Activated CD8-positive, alpha-beta memory T cell treated with anti-CD3 and anti-CD28 coated beads for 48 hours (primary cell): Measurements from ENCODE around the gene PTTG1IP.

Source experiments
- DNase-seq, 3 experiments: peaks; one replicate each; pipeline ENCODE4 v3.0.0-alpha.2; 2020; ENCODE audit warnings: low read depth in 2 of 3, low spot score in 2 of 3

PTTG1IP gene

DNA sequence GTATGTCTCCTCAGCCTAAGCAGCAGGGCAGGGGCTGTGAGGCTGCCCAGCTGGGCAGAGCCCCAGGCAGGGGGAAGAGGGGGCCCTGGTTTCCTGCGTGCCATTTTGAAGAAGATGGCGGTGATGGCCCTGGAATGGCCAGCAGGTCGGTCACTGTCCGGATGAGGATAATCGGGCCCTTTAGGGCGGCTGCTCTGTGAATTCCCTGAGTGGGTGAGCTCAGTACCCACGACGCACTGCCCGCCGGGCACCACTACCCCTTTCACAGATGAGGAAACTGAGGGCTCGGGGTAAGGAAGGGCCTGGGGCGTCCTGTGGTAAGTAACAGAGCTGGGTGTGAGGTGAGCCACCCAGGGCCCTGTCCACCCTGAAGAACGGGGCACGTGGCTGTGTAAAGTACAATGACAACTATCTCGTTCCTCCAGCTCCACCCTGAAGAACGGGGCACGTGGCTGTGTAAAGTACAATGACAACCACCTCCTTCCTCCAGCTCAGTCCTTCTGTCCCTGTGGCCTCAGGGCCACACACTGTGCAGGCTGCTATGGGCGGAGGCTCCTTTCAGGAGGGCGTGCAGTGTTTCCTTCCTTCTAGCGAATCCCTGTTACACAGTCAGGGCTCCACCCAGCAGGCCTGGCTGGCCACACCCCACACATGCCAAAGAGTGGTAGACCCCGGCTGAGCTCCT lies 24.0 kb upstream of the PTTG1IP start:
- DNase-seq = no peak

DNA sequence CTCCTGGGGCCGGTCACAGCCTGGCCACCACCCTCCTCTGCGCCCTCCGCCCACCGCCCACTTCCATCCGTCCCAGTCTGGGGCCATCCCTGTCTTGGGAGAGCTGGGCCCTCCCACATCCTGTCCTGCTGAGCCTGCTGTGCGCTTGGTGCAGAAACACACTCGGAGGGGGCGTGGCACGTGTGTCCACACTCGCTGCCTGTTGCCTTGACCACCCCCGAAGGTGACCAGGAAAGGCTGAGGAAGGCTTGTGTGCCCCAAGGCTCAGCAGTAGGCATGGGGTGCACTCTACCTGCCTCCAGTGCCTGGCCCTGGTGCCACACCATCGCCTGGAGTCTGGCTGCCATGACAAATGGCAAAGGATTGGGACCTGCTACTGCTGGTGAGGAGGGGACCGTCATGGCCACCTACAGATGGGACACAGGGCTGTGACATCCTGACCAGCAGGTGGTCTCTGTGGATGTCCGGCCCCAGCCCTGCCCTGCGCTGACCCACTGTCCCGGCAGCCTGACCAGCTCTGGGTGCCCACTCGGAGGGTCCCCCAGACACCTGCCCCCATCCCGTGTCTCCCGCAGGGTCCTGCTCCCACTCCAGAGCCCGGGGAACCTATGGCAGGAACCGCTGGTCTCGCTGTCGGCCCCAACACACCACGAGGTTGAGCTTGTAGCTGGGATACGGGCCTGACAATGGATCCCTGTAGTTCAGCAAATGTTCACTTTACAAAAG lies 23.2 kb upstream of the PTTG1IP start:
- no peak for DNase-seq

DNA sequence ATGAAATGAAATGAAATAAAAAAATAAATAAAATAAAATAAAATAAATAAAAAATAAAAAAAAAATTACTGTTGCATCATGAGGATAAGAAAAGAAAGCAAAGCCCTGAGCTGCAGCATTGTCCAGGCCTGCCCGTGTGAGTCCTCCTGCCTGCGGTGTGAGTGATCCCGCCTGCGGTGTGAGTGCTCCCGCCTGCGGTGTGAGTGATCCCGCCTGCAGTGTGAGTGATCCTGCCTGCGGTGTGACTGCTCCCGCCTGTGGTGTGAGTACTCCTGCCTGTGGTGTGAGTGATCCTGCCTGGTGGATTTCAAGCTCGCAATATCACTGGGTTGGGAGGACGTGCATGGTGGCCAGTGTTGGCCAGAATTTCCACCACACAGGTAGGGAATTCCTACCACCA lies 22.4 kb upstream of the PTTG1IP start:
- DNase-seq = no peak

DNA sequence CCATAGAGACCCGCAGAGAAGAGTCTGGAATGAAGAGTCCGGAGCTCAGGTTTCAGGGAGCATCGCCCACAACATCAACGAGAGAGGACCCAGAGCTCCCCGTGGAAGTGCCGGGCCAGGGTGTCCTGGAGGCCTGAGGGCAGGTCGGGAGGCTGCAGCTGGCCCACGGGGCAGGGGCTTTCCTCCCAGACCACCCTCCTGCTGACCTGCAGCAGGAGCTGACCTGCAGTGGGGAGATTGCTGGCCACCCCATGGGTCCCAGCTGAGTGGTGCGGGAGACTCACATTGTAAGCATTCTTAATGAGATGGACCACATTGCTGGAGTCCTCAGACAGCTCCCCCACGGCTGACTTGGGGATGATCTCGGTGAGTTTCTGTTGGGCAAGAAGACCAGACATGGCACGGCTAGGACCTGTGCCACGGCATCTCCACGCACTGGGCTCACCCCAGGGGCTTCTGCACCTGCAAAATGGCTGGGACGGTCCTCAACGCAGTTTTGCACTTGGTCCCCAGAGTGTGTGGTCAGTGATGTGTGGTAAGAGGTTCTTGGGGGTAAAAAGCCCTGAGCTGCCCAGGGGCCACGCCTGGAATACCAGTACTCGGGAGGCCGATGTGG lies 21.3 kb upstream of the PTTG1IP start:
- no peak for DNase-seq

DNA sequence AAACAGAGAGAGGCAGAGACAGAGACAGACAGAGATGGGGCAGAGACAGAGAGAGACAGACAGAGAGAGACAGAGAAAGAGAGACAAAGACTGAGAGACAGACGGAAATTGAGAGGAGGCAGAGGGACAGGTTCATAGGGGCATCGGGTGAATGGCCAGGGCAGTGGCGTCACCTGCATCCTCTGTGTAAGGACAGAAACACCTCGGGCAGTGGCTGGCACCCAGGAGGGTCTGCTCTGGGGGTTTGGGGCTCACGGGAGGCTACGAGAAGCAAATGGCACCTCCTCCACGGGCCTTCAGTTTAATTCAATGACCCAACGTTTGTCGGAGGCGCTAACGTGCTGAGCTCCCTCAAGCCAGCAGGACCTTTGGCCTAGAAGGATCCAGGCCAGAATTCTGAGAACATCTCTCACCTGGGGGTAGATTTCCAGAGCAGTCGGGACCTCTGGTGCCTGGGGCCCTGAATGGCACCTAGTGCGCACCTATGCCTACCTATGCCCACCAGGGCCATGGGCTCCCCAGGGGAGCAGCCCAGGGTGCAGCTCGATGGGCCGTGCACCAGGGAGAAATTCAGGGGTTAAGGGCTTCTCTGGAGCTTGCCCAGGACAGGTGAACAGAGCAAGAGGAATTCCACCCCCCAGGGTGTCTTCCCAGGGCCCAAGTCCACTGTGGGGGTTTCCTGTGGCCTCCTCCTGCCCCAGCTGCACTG lies 20.6 kb upstream of the PTTG1IP start:
- DNase-seq = no peak

DNA sequence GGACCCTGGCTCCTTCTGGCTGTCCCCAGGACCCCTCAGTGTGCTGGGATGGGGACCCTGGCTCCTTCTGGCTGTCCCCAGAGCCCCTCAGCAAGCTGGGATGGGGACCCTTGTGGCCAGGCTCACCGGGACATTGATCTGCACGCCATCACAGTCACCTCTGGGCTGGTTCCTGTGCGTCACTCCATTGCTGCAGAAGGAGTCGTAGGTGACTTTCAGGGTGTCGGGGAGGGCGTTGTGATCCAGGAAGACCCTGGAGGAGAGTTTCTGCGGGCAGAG lies 19.7 kb upstream of the PTTG1IP start:
- DNase-seq = no peak

DNA sequence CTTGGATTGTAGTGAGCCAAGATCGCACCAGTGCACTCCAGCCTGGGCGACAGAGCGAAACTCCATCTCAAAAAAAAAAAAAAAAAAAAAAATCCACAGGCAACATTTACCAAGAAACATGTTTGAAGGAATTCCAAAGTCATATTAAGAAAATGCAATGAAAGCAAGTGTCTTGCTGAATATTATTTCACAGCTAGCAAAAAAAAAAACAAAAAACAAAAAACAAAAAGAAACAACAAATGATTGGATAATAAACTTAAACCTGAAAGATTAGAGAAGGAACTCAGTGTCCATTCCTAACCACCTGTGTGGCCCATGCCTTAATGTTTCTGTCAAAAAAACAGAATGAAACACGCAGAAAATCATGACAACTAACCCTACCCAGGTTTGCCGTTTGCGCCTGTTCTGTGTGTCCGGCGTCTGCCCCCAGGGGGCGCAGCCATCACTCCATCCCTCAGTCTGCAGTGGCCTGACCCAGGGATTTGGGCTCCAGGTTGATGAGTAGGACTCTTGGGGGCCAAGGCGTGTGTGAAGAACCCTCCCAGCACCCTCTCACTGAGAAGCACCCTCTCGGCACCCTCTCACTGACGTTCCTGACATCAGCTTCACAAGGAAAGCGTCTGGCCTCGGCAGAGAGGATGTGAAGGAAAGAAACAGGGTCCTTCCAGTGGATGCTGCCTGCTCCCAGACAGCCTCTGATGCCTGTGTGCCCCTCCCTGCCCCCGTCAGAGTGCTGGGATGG lies 19.2 kb upstream of the PTTG1IP start:
- peak in 1 of 3 experiments; percentile 60 for DNase-seq

DNA sequence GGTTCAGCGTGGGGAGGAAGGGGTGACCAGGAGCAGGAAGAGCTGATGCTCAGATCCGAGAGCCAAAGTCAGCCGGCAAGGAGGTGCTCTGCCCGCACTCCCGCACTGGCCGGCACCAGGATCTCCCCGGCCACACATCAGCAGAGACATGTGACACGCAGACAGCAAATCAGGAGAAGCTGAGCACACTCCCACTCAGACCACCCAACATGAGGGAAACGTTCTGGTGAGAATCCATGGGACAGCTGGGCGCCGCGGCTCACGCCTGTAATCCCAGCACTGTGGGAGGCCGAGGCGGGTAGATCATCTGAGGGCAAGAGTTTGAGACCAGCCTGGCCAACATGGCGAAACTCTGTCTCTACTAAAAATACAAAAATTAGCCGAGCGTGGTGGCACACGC lies 18.6 kb upstream of the PTTG1IP start:
- no peak for DNase-seq

DNA sequence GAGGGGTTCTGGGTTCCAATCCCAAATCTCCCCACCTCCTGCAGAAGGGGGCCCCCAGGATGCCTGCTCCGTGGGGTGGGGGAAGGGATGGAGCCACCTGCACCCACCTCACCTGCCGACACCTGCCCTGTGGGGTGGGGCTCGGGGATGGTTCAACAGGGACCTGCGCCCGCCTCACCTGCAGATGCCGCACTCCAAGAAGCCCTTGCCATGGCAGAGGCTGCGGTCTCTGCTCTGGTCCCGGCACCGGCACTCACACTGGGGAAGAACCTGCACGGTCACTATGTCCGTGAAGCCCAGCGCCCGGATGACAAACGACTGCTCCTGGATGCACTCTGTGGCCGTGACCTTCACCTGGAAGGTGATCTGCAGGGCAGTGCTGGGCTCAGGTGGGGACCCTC lies 18.1 kb upstream of the PTTG1IP start:
- no peak for DNase-seq

DNA sequence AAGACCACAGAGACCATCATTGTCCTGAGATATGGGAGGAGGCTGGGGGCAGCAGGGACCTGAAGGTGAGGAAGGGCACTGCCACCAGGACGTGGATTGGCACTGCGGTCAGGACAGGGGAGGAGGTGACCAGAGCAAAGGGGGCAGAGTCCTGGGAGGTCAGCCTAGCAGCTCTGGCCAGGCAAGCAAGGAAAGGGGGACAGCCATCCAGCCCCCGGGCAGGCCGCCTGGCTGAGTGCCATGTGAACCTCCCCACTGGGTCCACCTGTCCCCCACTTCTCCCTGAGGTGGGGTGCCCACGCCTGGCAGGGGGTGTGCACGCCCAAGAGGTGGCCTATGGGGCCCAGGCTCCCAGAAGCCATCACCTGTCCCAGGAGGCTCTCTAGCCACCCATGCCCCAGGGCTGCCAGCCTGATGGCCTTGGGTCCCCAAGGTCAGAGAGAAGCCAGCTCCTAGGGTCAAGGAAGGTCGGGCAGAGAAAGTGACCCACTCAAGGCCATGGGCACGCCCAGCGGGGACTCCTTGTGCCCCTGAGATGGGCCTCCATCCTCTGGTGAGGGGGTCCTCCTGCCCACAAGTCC lies 17.6 kb upstream of the PTTG1IP start:
- DNase-seq = no peak

DNA sequence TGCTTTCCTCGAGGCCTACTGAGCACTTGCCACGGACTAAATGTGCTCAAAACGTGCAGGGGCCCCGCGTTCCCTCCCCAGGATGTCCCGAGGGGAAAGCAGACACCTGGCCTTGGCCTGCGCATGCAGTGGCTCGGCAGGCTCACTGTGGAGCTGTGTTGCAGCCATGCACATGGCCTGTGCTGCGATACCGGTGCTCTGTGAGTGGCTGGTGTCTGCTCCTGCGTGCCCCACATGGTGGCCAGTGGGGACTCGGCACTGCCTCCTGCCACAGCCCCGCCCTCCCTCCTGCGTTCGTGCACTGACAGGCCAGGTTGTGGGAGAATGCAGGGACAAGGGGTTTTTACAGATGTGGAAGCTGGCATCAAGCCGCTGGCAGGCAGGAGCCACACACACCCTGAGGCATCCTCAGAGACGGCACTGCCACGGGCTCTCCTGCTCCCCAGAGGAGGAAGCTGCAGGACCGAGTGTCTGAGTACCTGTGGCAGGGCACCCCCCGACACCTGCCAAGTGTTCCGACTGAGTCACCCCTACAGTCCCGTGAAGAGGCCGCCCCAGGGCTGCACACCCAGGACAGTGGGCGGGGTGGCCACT lies 16.9 kb upstream of the PTTG1IP start:
- no peak for DNase-seq

DNA sequence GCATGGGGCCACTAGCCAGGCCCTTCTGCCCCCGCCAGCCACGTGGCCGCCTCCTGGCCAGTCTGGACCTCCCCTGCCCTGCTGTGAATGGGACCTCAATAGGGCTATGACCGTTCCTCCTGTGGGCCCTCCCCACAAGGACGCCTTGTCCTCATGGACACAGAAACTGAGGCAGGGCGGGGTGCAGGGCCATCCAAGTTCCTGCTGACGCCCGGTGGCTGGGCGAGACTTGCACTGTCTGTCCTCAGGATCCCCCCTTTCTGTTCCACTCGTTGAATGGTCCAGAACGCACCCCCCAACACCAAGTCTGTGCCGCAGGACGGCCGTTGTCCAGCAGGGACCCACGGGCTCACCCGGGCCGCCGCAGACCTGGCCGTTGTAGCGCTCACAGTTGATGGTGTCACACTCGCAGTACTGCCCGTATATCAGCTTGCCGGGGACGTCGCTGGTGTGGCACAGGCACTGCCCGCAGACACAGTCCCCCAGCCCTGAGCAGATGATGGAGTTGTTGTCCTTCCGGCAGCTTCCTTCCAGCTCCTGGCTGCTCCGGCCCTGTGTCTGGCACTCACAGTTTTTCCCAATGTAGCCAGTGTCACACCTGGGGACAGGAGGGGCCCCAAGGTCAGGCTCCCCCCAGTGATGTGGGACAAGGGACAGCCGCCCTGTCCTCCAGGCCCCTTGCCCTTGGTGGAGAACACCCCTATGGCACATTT lies 16.3 kb upstream of the PTTG1IP start:
- DNase-seq = no peak

DNA sequence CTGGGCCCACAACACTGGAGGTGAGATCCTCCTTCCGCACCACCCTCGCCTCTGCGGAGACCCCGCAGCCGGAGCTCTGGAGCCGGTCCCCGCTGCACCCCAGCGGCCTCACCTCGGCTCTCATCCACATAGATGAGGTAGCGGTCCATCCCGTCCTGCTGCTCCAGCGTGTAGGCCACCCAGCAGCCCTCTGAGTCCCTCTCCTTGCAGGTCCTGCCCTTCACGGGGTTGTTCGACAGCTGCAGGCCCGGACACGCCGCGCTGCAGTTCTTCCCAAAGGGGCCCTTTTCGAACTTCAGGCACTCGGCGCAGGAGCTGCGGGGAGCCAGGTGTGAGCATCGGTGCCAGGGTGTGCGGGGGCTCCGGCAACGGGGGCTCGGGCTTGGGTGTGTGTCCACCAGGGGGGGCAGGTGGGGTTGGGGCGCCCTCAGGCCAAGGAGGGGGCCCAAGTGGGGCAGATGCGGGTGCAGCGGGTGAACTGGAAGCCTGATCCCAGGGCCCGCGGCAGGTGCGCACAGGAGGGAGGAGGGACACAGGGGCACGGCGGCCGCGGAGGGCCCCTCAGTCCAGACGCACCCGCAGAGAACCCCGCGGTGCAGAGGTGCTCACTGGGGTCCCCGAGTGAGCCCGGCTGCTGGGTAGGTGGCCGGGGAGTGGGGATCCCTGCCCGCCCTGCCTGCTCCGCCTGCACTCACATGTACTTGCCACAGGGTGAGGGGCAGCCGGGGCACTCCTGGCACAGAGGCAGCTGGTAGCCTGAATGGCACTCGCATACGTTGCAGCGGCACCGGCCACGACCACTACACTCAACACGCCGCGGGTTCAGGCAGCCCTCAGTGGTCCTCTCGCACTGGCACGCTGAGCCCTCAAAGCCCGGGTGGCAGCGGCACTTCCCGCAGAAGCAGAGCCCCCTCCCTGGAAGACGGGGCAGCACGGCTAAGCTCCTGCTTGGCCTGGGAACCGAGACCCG lies 15.4 kb upstream of the PTTG1IP start:
- DNase-seq = no peak

DNA sequence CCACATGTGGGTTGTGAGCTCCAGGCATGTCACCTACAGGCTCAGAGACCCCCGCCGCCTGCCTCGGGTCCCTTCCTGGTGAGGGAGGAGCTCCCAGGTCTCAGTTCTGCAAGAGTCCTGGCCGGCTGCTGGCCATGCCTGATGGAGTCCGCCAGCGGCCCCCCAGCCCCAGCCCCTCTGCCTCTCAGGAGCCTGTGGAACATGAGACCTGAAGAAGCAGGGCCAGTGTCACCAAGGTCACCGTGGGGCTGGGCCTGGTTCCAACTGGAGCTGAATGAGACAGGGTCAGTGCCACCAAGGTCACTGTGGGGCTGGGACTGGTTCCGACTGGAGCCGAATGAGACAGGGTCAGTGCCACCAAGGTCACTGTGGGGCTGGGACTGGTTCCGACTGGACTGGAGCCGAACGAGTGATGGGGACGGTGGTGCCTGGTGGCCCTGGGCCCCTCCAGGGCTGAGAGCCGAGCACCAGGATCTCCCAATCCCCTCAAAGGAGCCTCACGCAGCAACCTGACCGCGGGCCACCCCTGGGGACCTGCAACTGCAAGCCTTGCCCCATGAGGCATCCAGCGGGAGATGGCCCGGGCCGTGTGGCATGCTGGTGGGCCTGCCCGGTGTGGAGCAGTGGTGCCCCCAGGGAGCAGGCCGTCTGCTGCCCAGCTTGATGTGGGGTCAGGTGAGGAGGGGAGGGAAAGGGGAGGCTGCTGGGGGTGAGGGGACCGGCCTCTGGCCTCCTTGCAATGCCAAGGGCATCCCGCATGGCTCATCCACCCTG lies 14.5 kb upstream of the PTTG1IP start:
- no peak for DNase-seq

DNA sequence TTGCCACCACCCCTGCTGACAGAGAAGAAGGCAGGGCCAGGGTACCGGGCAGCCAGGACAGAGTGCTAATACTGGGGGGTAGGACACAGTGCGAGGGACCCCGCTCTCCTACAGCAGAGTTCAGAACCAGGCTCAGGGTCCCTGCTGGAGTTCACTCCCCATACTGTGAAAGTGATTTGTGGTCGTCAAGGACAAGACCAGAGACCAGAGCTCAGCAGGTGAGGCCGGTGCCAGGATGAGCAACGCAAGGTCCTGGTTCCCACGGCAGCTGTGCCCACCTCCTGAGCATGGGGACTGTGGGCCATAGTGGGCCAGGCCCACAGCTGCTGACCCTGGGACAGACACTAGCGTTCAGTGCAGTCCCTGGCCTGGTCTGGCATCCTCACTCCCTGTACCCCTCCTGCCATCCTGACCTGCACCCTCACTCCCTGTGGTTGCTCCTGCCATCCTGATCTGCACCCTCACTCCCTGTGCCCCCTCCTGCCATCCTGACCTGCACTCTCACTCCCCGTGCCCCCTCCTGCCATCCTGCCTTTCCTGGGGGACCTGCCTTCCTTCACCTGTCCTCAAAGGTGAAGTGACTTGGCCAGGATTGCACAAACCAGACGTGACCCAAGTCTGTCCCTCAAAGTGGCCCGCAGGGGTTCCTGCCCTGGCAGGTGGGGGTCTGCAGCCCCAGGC lies 13.8 kb upstream of the PTTG1IP start:
- no peak for DNase-seq

DNA sequence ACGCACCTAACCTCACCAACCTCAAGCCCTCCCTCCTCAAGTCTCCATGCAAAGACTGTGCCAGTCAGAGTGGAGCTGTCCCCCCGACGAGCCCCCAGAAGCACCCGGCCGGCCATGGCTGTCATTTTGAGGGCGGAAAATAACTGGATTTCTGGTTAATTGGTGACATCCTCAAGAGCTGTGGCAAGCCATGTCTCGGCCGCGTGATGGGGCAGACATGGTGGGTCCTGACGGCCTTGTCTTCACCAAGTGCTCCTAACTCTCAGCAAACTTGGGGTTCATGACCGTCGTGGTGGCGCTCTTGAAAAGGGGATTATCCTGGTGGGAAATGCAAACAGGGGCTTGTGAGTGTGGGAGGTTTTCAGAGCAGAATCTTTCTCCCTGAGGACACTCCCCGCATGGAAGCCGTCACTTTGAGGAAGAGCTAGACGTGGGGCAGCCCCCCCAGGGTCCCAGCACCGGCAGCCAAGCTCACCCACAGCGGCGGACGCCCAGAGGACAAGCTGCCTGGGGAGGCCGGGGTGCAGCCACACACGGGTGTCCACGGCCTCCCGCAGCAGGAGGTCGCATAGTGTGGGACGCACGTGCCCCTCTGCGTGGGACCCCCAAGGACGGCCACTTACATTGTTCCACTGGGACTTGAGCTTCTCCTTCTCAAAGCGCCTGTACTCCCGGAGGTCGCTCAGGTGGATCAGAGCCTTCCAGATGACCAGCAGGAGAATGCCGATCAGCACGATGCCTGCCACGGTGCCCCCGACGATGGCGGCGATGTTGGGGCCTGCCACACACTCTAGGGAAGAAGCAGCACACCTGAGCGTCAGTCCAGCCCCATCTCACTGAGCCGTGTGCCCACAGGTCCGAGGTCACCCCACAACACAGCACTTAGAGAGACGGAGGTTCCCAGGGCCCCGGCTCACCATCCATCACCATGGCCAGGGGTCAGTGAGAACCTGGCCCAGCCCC lies 12.9 kb upstream of the PTTG1IP start:
- DNase-seq = no peak
